ENCODE results near the gene GPR160.

Gene GPR160

GRCh38 chr3:170033489-170033888 lies 4.3 kb upstream of the GPR160 start:
- DNase-seq = peak; percentile 69

DNA sequence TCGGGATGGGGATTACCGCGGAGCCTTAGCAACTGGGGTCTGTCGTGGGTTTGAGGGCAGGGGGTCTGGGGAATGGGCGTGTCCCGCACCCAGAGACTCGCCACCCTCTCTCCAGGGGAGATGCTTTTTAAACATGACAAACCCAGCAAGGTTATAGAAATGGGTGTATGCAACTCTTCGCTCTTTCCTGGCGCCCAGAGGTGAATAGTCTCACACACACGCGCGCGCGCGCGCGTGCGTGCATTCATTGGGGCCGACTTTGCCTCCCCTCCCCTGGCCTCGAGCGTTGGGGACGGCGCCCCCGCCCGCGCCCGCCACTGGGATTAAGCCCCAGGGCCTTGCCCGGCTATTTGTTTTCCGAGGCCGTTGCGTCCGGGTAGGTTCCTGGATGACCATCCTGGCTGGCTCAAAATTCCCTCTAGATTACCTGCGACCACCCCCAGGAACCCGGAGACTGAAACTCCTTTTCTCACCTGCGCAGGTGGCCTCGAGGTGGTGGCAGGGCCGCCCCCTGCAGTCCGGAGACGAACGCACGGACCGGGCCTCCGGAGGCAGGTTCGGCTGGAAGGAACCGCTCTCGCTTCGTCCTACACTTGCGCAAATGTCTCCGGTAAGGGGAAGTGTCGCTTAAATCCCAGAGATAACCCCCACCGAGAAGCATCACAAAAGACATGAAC lies 777 bp downstream of the GPR160 start:
- DNase-seq = peak; percentile 65

DNA sequence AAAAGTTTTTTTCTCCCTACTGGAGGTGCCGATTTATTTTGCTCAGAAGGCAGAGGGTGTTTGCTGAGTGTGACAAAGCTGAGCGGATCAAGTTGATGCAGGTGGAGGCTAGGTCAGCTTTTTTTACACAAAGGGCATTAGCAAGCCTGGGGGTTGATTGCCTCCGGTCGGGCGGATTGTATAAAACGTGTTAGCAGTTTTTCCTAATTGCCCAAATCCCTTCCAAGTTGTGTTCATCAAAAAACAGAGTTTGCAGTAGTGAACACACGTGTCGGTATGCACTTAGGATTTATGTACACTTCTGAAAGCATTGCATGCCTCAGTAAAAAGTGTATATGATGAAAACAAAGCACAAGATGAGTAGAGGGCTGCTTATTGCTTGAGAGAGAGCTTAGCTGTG lies 2.6 kb downstream of the GPR160 start:
- no peak for DNase-seq

GRCh38 chr3:170043506-170043905 lies 5.7 kb downstream of the GPR160 start:
- DNase-seq = no peak

- no peak for DNase-seq
Observed at GRCh38 chr3:170044271-170044670, 6.5 kb downstream of the GPR160 start.

DNA sequence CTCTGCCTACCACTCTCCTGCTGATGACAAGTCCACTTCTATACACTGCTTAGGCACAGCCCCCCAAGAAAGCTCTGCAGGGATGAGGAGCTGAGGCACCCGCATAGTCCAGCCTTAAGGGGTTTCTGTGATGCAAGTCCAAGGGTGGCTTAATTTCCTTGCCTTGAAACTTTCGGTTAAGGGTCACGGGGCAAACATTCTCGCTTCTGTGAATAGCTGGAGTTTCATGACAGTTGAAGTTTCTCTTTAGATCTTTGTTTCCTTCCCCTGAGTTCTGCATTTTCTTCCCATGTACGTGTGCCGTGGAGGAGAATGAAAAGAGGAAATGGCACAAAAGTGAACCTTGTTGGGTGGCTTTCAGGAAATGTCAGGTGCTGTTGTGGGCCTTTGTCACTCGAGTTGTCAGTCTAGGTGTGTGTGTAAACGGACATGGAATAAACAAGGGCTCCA lies 7.0 kb downstream of the GPR160 start:
- DNase-seq = peak; percentile 67

- no peak for DNase-seq
Observed at GRCh38 chr3:170046269-170047132, 8.7 kb downstream of the GPR160 start.

DNA sequence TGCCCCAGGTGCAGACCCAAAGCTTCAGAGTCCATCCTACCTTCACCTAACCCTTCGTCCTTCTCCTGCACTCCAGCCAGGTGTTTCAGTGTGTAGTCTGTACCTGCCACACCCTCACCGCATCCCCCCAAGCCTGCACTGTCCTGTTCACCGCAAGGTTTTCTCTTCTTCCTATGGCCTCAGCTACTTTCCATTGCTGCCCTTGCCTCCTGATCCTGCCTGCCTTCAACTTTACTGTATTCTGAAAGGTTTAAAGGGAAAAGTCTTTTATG lies 9.3 kb downstream of the GPR160 start:
- DNase-seq = no peak

GRCh38 chr3:170049146-170050000 lies 11.6 kb downstream of the GPR160 start:
- no peak for DNase-seq

DNA sequence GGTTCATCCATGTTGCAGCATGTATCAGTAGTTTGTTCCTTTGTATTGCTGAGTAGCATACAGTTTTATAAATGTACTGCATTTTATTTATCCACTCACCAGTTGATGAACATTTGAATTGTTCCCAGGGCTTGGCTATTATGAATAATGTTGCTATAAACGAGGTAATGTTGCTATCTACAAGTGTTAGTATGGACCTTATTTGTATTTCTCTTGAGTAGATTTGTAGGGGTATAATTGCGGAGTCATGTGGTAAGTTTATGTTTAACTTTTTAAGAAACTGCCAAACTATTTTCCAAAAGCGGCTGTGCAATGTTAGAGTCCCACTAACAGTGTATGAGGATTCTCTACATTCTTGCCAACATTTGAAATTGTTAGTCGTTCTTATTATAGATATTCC lies 13.0 kb downstream of the GPR160 start:
- no peak for DNase-seq

GRCh38 chr3:170052398-170052797 lies 14.6 kb downstream of the GPR160 start:
- no peak for DNase-seq

DNA sequence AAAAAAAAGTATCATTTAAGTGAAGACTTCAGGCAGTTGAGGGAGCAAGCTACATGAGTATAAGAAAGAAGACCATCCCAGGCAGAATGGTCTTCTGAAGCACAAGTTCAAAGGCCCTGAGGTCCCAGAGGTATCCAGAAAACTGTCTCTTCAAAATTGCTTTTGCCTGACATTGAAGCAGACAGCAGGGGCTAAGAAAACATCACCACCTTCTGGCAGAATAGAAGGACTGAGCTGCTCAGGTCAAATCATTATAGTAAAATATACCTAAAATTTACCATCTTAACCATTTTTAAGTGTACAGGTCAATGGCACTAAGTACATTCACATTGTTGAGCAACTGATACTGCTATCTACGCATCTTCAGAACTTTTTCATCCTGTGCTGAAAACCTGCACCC lies 16.4 kb downstream of the GPR160 start:
- DNase-seq = peak; percentile 66

GRCh38 chr3:170055209-170055608 lies 17.4 kb downstream of the GPR160 start:
- no peak for DNase-seq

DNA sequence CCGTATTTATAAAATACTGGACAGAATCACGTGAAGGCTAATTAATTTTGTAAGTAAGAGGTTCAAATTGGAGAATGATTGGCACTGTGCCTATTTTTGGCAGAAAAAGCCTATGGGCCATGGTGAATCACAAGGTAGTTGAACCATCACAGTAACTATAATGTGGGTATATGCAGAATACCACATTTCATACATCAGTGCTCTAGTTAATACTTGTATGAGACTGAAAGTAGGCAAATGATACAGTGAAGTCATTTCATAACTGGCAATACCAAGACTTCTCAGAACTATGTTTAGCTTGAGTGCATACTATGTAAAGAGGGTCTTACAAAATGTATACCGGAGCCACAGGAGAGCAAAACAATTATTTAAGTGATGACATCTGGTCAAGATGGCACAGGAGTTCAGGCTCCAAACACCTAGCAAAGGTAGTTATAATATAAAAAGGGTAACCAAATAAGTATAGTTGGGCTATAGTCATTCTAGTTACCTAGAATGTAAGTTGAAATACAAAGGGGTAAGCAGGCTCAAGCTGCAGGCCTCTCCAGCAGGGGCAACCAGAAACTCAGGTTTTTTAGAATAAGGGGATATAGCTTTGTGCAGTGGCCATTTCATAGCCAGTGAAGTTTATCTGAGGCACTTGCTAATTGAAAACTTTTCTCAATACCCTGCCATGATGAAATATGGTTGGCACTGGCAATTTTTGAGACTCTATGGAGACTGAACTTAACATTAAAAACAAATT lies 19.1 kb downstream of the GPR160 start:
- DNase-seq = no peak

DNA sequence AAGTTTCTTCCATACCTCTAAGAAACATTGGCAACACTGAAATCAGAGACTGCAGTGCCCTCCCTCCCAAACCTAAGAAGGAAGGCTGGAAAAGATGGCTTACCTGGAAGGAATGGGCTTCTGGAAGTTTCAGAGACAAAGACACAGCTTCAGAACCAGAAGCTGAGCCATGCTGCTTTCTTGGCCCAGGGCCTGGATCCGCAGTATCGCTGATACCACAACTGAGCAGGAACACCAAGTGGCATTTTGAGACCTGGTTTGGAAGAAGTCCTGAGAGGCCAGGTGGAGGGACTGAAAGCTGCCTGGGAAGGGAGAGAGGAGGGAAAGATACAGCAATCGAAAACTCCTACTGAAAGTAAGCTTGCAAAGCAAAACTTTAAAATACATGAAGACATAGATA lies 19.8 kb downstream of the GPR160 start:
- DNase-seq = no peak

GRCh38 chr3:170058127-170058526 lies 20.3 kb downstream of the GPR160 start:
- no peak for DNase-seq

DNA sequence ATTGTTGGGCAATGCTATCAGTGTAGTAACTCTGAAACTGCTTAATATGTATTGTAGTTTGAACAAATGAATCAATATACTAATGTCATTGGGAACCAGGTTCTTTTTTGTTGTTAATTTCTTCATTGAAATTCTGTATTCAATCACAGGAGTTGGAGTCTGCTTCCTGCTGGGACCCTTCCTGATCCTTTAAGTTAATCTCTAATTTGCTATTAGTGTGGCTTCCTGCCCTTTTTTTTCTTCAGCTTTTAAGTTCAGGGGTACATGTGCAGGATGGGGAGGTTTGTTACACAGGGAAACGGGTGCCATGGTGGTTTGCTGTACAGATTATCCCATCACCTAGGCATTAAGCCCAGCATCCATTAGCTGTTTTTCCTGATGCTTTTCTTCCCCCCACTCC lies 21.7 kb downstream of the GPR160 start:
- DNase-seq = no peak

- DNase-seq = no peak
Observed at GRCh38 chr3:170062068-170062467, 24.3 kb downstream of the GPR160 start.

DNA sequence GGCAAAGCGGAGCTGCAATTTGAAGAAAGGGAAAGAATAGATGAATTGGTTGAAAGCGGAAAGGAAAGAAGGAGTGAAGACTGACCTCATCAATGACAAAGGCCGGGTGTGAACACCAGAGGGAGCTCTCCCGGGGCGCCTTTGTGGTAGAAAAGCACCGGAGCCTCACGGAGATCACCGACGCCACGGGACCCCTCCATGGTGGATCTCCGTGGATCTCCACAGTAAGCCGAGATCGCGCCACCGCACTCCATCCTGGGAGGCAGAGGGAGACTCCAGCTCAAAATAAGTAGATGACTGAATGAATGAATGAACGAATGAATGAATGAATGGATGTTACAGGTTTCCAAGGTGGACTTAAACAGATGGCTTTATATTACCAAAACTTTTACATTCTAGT lies 25.0 kb downstream of the GPR160 start:
- DNase-seq = no peak

DNA sequence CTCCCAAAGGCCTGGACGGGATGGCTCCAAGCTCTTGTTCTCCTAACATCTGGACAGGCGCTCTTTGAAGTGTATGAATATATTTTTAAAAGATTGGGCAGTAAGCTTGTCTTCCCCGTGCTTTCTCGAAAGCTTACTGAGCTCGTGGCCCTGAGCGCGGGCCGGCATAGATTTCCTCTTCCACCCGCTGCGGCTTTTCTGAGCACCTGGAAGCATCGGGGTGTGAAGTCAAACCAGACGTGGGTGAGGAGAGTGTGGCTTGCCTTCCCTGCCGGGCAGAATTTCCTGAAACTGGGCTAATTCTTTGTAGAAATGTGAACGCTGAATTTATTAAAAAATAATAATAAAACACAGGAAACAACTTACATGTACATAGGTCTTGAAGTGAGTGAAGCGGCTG lies 25.9 kb downstream of the GPR160 start:
- DNase-seq = no peak

DNA sequence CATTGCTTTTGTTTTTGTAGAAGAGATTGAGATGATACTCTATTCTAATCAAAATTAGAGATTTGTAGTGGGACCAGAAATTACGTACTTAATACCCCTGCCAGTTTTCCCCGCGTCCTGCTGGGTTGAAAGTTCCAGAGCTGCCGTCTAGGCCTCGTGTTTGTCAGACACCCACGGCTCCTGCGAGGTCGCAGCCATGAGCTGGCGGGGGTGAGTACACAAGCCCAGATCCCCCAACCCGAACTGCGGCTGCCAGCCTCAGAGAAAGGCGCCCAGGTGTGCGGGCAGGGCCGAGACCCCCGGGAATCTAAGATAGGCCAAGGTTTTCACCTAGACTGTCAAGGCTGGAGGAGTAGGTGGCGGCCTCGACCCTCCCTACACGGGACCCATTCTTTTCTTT lies 26.3 kb downstream of the GPR160 start:
- DNase-seq = no peak

DNA sequence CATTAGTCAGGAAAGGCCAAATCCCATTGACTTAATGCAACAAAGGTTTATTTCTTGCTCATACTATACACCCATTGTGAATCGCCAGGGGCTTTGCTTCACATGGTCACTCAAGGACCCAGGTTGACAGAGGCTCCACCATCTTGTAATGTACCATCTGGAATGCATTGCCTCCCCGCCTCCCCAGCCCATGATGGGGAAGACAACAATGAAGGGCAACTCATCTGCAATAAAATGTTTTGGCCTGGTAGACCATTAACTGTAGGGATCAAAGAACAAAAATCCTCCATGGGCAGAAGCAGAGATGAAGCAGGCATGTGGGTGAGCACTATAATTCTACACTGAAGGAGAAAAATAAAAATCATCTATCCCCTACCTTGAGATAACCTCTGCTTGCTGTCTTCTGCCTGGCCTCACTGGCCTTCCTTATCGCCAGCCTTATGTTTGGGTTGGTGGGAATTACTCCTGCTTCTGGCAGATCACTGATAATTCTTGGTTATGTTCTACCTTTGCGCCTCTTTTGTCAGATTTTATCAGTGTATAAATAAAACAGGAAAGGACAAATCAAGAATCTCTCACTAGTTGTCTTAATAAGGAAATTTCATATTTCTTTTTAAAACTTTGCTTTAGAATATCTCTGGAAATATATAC lies 37.8 kb downstream of the GPR160 start:
- DNase-seq = no peak
